RWPE2 (cell line): ENCODE data around the gene SPTBN2.

ENCODE experiments used
- ATAC-seq: fragments of 200-7000 bp; cut with Tn5 transposase; 3 replicates; pipeline ENCODE4 v1.9.1; 2021; ENCODE audit warnings: low read depth
- DNase-seq: peaks from one replicate; pipeline ENCODE4 v3.0.0-alpha.2; 2020; ENCODE audit warnings: low spot score
- H3K27ac ChIP-seq: fragments of 450-650 bp; 2 replicates; pipeline ENCODE4 v1.5.1; 2017; ENCODE audit warnings: mild to moderate bottlenecking; ENCODE audit not compliant: poor library complexity, severe bottlenecking
- H3K27me3 ChIP-seq: fragments of 250-450 bp; sonication (Bioruptor Pico); 2 replicates; pipeline ENCODE4 v1.5.1; 2021; ENCODE audit warnings: mild to moderate bottlenecking, moderate library complexity; ENCODE audit not compliant: insufficient read depth, poor library complexity, severe bottlenecking
- H3K36me3 ChIP-seq: fragments of 250-450 bp; sonication (Bioruptor Pico); 2 replicates; pipeline ENCODE4 v1.5.1; 2020; ENCODE audit warnings: low read depth, mild to moderate bottlenecking, moderate library complexity
- H3K4me1 ChIP-seq: fragments of 250-450 bp; sonication (Bioruptor Pico); 2 replicates; pipeline ENCODE4 v1.5.1; 2021; ENCODE audit warnings: mild to moderate bottlenecking, moderate library complexity; ENCODE audit not compliant: insufficient read depth, poor library complexity, severe bottlenecking
- H3K4me3 ChIP-seq: fragments of 250-450 bp; sonication (Bioruptor Pico); 2 replicates; pipeline ENCODE4 v1.5.1; 2021; ENCODE audit warnings: mild to moderate bottlenecking, moderate library complexity; ENCODE audit not compliant: severe bottlenecking
- H3K9me3 ChIP-seq: fragments of 250-450 bp; sonication (Bioruptor Pico); 2 replicates; pipeline ENCODE4 v1.5.1; 2021; ENCODE audit warnings: mild to moderate bottlenecking, moderate library complexity; ENCODE audit not compliant: severe bottlenecking
- CTCF ChIP-seq: fragments of 450-650 bp; IDR thresholded peaks from one replicate; pipeline ENCODE4 v1.5.1; 2017; ENCODE audit warnings: mild to moderate bottlenecking, moderate library complexity; ENCODE audit not compliant: poor library complexity, severe bottlenecking

The SPTBN2 gene

DNA sequence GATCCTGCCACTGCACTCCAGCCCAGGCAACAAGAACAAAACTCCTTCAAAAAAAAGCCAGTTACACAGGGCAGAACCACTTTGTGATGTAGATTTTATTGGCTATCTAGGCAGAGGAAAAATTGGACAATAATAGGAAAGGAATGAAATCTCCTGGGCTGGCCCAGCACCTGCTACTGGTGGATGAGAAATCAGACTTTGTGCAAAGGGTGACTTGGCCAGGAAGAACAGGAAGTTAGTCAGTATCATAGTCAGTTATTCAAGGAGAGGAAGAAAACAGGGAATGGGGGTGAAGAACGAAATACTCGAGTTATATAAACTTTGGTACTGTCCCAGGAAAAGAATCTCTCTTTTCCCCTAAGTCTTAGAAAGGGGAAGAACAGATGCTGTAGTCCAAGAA lies 11.0 kb upstream of the SPTBN2 start:
- Histone ChIP-seq H3K36me3 (no peaks in the 10 kb centered on the region), H3K4me3 (no peak overlapping the region), H3K27me3 (no peaks in the 10 kb centered on the region), H3K9me3 (no peaks in the 10 kb centered on the region), H3K4me1 (peaks cover 16% of the 10 kb centered on the region), H3K27ac (peak overlapping the region; percentile 53)
- peak; percentile 17 for TF ChIP-seq CTCF
- peak; percentile 26; the same call in 2 of the 3 replicates for ATAC-seq
- no peak for DNase-seq

- Histone ChIP-seq H3K27me3 (no peaks in the 10 kb centered on the region), H3K36me3 (no peaks in the 10 kb centered on the region), H3K27ac (no peak overlapping the region), H3K4me1 (no peaks in the 10 kb centered on the region), H3K9me3 (no peaks in the 10 kb centered on the region), H3K4me3 (no peak overlapping the region)
- DNase-seq (no peak), ATAC-seq (no peak)
- TF ChIP-seq CTCF = no peak
Measured at GRCh38 chr11:66734215-66734614, 5.2 kb upstream of the SPTBN2 start.

DNA sequence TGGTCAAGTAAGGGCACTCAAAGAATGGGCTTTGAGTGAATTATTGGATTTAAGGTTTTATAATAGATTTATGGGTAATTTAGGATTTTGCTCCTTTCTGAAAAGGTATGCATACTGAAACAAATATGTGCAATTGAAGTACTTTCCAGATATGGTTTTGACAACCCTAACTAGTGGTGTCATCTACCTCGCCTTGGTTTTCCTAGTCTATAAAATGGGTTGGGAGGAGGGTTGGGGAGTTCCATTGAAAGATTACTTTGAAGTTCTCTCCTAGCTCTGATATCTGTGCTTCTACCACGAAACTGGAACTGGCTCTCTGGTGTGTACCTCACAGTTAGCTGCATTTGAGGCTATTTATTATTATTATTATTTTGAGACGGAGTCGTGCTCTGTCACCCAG lies 431 bp upstream of the SPTBN2 start:
- H3K4me1 ChIP-seq = no peaks in the 10 kb centered on the region
- no peak overlapping the region for H3K4me3 ChIP-seq
- H3K36me3 ChIP-seq = no peaks in the 10 kb centered on the region
- TF ChIP-seq CTCF = no peak
- H3K27ac ChIP-seq = no peak overlapping the region
- no peaks in the 10 kb centered on the region for H3K27me3 ChIP-seq
- no peaks in the 10 kb centered on the region for H3K9me3 ChIP-seq
- DNase-seq (no peak), ATAC-seq (no peak)

GRCh38 chr11:66728038-66728692 lies 851 bp downstream of the SPTBN2 start:
- DNase-seq (no peak), ATAC-seq (no peak; the same call in 2 of the 3 replicates)
- H3K27me3 ChIP-seq = no peaks in the 10 kb centered on the region
- H3K4me3 ChIP-seq = peak overlapping the region; percentile 62
- peak overlapping the region; percentile 7 for H3K27ac ChIP-seq
- TF ChIP-seq CTCF = no peak
- H3K36me3 ChIP-seq = no peaks in the 10 kb centered on the region
- H3K9me3 ChIP-seq = no peaks in the 10 kb centered on the region
- no peaks in the 10 kb centered on the region for H3K4me1 ChIP-seq

GRCh38 chr11:66727282-66728037 lies 1.6 kb downstream of the SPTBN2 start:
- H3K4me3 ChIP-seq = peak overlapping the region; percentile 62
- no peaks in the 10 kb centered on the region for H3K36me3 ChIP-seq
- no peak for TF ChIP-seq CTCF
- H3K9me3 ChIP-seq = no peaks in the 10 kb centered on the region
- H3K27me3 ChIP-seq = no peaks in the 10 kb centered on the region
- ATAC-seq = peak; percentile 69
- peak; percentile 50 for DNase-seq
- no peaks in the 10 kb centered on the region for H3K4me1 ChIP-seq
- H3K27ac ChIP-seq = peak overlapping the region; percentile 7
